GM19395 (cell line): ENCODE data around the gene C11orf21.

Source experiments
- ATAC-seq: cut with Tn5 transposase; IDR thresholded peaks from one replicate; pipeline ENCODE4 v1.9.1; 2021; ENCODE audit warnings: mild to moderate bottlenecking, moderate library complexity; ENCODE audit not compliant: unreplicated experiment

Gene C11orf21

GRCh38 chr11:2262301-2263070, 39.2 kb downstream of the C11orf21 start:
- ATAC-seq: no peak

GRCh38 chr11:2261436-2262230, 40.1 kb downstream of the C11orf21 start:
- no peak for ATAC-seq

GRCh38 chr11:2260491-2261364, 41.0 kb downstream of the C11orf21 start:
- ATAC-seq: no peak

- no peak for ATAC-seq
Observed at GRCh38 chr11:2259897-2260451, 41.7 kb downstream of the C11orf21 start.

GRCh38 chr11:2259466-2259830, 42.3 kb downstream of the C11orf21 start:
- no peak for ATAC-seq

- no peak for ATAC-seq
Observed at GRCh38 chr11:2258501-2259465, 42.9 kb downstream of the C11orf21 start.

GRCh38 chr11:2256951-2257700, 44.6 kb downstream of the C11orf21 start:
- no peak for ATAC-seq

GRCh38 chr11:2256293-2256913, 45.3 kb downstream of the C11orf21 start:
- no peak for ATAC-seq

GRCh38 chr11:2252018-2252417, 49.7 kb downstream of the C11orf21 start:
- no peak for ATAC-seq

GRCh38 chr11:2251138-2251537, 50.6 kb downstream of the C11orf21 start:
- no peak for ATAC-seq

- ATAC-seq: no peak
Observed at GRCh38 chr11:2250485-2250884, 51.2 kb downstream of the C11orf21 start.

GRCh38 chr11:2250041-2250440, 51.7 kb downstream of the C11orf21 start:
- ATAC-seq: no peak

- no peak for ATAC-seq
Observed at GRCh38 chr11:2249189-2249916, 52.4 kb downstream of the C11orf21 start.

GRCh38 chr11:2248762-2249161, 53.0 kb downstream of the C11orf21 start:
- no peak for ATAC-seq

GRCh38 chr11:2248242-2248641, 53.5 kb downstream of the C11orf21 start:
- ATAC-seq: no peak

GRCh38 chr11:2247496-2247895, 54.2 kb downstream of the C11orf21 start:
- no peak for ATAC-seq
